Esophagus muscularis mucosa (tissue), 3 donors: ENCODE measurements around the gene NTN3.

Experiments
- POLR2A ChIP-seq: fragments of 450-650 bp; IDR thresholded peaks from one replicate; pipeline ENCODE4 v1.6.1; 2017; ENCODE audit warnings: antibody characterized with exemption, moderate library complexity, mild to moderate bottlenecking, low read depth
- POLR2AphosphoS5 ChIP-seq, 2 donors: sonication (generic); formaldehyde crosslinking; IDR thresholded peaks; one replicate each; pipeline ENCODE4 v1.6.1; 2017; ENCODE audit warnings: antibody characterized with exemption in 2 of 2
- TF ChIP-seq, protein P1 (sequence below), 3 experiments: fragments of 200-600 bp in 2 of 3; fragments of 450-650 bp in 1 of 3; sonication (generic) in 2 of 3; IDR thresholded peaks; one replicate each; pipeline ENCODE4 v1.5.1; 2017 to 2019; ENCODE audit warnings: antibody characterized with exemption in 3 of 3, mild to moderate bottlenecking in 2 of 3, moderate library complexity in 1 of 3

DNA sequence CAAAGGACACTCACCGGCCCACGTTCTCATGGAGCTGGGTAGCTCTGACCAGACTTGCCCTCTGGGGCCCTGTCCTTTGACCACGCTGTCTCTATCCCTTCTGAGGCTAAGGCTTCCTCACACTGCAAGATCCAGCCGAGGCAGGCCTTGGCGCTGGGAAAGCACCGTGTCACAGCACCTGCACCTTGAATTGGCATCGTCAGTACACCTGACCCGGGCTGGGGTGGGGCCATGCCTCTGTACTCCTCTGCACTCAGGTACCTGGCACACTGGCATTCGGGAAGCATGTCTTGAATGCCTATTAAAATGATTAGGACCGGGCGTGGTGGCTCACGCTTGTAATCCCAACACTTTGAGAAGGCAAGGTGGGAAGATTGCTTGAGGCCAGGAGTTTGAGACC is 9.9 kb downstream of the NTN3 start:
- TF ChIP-seq, protein P1, sequence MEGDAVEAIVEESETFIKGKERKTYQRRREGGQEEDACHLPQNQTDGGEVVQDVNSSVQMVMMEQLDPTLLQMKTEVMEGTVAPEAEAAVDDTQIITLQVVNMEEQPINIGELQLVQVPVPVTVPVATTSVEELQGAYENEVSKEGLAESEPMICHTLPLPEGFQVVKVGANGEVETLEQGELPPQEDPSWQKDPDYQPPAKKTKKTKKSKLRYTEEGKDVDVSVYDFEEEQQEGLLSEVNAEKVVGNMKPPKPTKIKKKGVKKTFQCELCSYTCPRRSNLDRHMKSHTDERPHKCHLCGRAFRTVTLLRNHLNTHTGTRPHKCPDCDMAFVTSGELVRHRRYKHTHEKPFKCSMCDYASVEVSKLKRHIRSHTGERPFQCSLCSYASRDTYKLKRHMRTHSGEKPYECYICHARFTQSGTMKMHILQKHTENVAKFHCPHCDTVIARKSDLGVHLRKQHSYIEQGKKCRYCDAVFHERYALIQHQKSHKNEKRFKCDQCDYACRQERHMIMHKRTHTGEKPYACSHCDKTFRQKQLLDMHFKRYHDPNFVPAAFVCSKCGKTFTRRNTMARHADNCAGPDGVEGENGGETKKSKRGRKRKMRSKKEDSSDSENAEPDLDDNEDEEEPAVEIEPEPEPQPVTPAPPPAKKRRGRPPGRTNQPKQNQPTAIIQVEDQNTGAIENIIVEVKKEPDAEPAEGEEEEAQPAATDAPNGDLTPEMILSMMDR (IDR thresholded peaks at IDR 0.05), result no peak
- TF ChIP-seq POLR2A (no peak), POLR2AphosphoS5 (IDR thresholded peaks at IDR 0.05) (no peak)
